ENCODE data around the gene MN1. TPM values are rescaled to one million over a fixed set of nuclear protein-coding genes. Genes with fewer than 3 reads are reported as not detected.

The MN1 gene
- total and polyA plus RNA-seq, 2 of the 8 experiments (the other 6 are each of a cell fraction or from before 2014, with no cell fraction given) = 3.1 to 4.9 TPM

GRCh38 chr22:27843441-27843840 is 41.9 kb upstream of the MN1 start:
- Histone ChIP-seq H3K27me3 (replicated peaks in 1 of 4; ENCODE audit: control insufficient read depth in 3 of 4, extremely low read depth in 1 of 4, insufficient read depth in 3 of 4, low read length in 3 of 4) (no peaks in the 10 kb centered on the region), H3K4me3 (ENCODE audit: extremely low read depth in 1 of 4, insufficient read depth in 2 of 4, low read depth in 3 of 4, low read length in 4 of 4) (no peak overlapping the region), H2BK5ac (ENCODE audit: low read depth, low read length) (peak overlapping the region; percentile 69; the same call in 1 of the 2 replicates), H3K23ac (ENCODE audit: insufficient read length) (no peak overlapping the region), H2AK5ac (ENCODE audit: low read depth, low read length) (no peak overlapping the region), H3K56ac (replicated peaks; ENCODE audit: insufficient read length, low read depth, low read length) (no peak overlapping the region), H2BK20ac (ENCODE audit: low read length) (no peak overlapping the region), H2BK120ac (replicated peaks; ENCODE audit: low read depth, low read length) (no peak overlapping the region), H3K4ac (replicated peaks; ENCODE audit: insufficient read length, low read depth, low read length) (no peak overlapping the region), H3K18ac (ENCODE audit: extremely low read depth, low read length) (no peak overlapping the region), H2BK12ac (ENCODE audit: low read depth, low read length) (no peak overlapping the region), H4K5ac (ENCODE audit: insufficient read length, low read depth, low read length) (no peak overlapping the region), H3K9me3 (ENCODE audit: insufficient read depth in 2 of 2, low read depth in 1 of 2, low read length in 1 of 2) (no peaks in the 10 kb centered on the region), H4K20me1 (replicated peaks in 1 of 2; ENCODE audit: control insufficient read depth in 1 of 2, insufficient read depth in 2 of 2, low read length in 2 of 2) (no peaks in the 10 kb centered on the region), H4K8ac (ENCODE audit: extremely low read depth, insufficient read depth, low read length) (no peak overlapping the region), H3K9ac (replicated peaks in 1 of 4; ENCODE audit: extremely low read depth in 1 of 4, low read depth in 3 of 4, low read length in 3 of 4) (no peak overlapping the region), H3K79me2 (ENCODE audit: control insufficient read depth in 1 of 2, insufficient read depth in 2 of 2, low read length in 2 of 2) (no peaks in the 10 kb centered on the region), H2AFZ (ENCODE audit: low read length) (no peak overlapping the region), H3K14ac (ENCODE audit: insufficient read length) (no peak overlapping the region), H3K4me2 (ENCODE audit: insufficient read depth in 1 of 2, low read depth in 2 of 2, low read length in 2 of 2) (no peak overlapping the region), H3K79me1 (ENCODE audit: low read depth, low read length) (no peaks in the 10 kb centered on the region; the same call in 1 of the 2 replicates), H3K23me2 (ENCODE audit: low read depth, low read length) (no peaks in the 10 kb centered on the region), H4K91ac (replicated peaks; ENCODE audit: insufficient read length, low read length) (no peak overlapping the region), H3K4me1 (replicated peaks in 1 of 4; ENCODE audit: control insufficient read depth in 3 of 4, insufficient read depth in 4 of 4, low read length in 3 of 4) (peaks cover 0 to 16% (median 10%) of the 10 kb centered on the region in 4 experiments; a peak in 5 of 7 replicates), H3K36me3 (ENCODE audit: control insufficient read depth in 2 of 4, insufficient read depth in 4 of 4, low read length in 3 of 4) (peaks cover 0 to 4% (median 0%) of the 10 kb centered on the region in 4 experiments; a peak in 2 of 8 replicates), H3K27ac (ENCODE audit: low read depth, low read length) (no peak overlapping the region), H2BK15ac (ENCODE audit: low read length) (no peak overlapping the region)
- ChIA-PET POLR2A (ENCODE audit: partially characterized antibody) (interaction anchor here (0.6 to 1.7 kb wide), 2 partner anchors 10 to 407 kb away, joined by 3 to 5 read pairs; no protein-coding TSS in a partner anchor), CTCF (ENCODE audit: partially characterized antibody) (interaction anchor here (0.6 to 1.4 kb wide), 4 partner anchors 19 to 40 kb away, joined by 3 to 4 read pairs (median 3); no protein-coding TSS in a partner anchor)
- 86% methylated on average over 7 of the region's 7 CpGs; no CpG with 5 or more reads in 1 of the 2 experiments for WGBS, 2 experiments (ENCODE audit: extremely low coverage in 1 of 2, insufficient coverage in 1 of 2, insufficient read length in 1 of 2, insufficient replicate concordance in 2 of 2, low coverage in 1 of 2, low lambda C conversion rate in 2 of 2, missing lambda C conversion rate in 1 of 2)
- FAIRE-seq (no peak), DNase-seq (ENCODE audit: low read depth in 1 of 2, low spot score in 2 of 2) (no peak)
- TF ChIP-seq TAF7 (optimal IDR thresholded peaks at IDR 0.05; ENCODE audit: borderline replicate concordance, low read depth, low read length) (no peak), SP4 (IDR thresholded peaks at IDR 0.05; ENCODE audit: low read length) (no peak), KDM4A (IDR thresholded peaks at IDR 0.05; ENCODE audit: low read depth, low read length, severe bottlenecking) (no peak)
